H7 (cell line): ENCODE data around the gene PANX3. TPM values are rescaled to one million over a fixed set of nuclear protein-coding genes. Genes with fewer than 3 reads are reported as not detected.
A peak's percentile ranks its signal among the peaks of the same experiment; 100 is the strongest.

Source experiments
- DNase-seq: peaks from one replicate; pipeline ENCODE4 v3.0.0; 2012
- H3K27me3 ChIP-seq: 2 replicates; pipeline ENCODE4 v1.6.0; 2011; ENCODE audit warnings: mild to moderate bottlenecking, low read length; ENCODE audit not compliant: control insufficient read depth, insufficient read depth
- H3K36me3 ChIP-seq: replicated peaks from 2 replicates; pipeline ENCODE4 v1.5.1; 2011; ENCODE audit warnings: low read length; ENCODE audit not compliant: control insufficient read depth, insufficient read depth
- H3K4me3 ChIP-seq: 2 replicates; pipeline ENCODE4 v1.5.1; 2011; ENCODE audit warnings: low read depth, mild to moderate bottlenecking, control low read depth, low read length, moderate library complexity; ENCODE audit not compliant: insufficient read depth
- total RNA-seq: library from RNA; depleted of rRNA; stranded (reverse); fragments of >200 nt; shearing (Covaris generic); gene quantifications from 2 replicates; pipeline ENCODE4 v1.2.3, GENCODE V29; 2014

Gene PANX3
- total RNA-seq, 1 experiment from 2014 or later, result not detected

DNA sequence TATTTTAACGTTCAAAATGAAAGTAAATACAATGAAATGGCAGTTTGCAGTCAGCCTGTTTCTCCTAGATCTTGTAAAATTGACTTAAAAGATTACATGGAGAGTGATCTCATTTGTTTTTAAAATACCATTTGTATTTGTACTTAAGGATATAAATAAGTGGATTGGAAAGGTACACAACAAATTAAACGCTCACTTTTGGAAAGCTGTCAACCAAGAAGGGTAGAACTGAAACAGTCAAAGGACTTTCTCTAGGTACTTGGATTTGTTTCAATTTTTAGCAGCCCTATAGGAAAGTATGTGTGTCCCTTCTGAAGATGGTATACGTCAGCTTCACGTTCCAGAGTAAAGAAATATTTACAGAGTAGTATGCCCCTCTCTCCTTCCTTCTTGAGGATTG, 18.7 kb downstream of the PANX3 start:
- DNase-seq, result no peak
- Histone ChIP-seq H3K4me3 (no peak overlapping the region), H3K36me3 (peaks cover 31% of the 10 kb centered on the region), H3K27me3 (no peaks in the 10 kb centered on the region)

GRCh38 chr11:124633355-124633754, 22.1 kb downstream of the PANX3 start:
- no peak overlapping the region for H3K4me3 ChIP-seq
- DNase-seq, result no peak
- no peaks in the 10 kb centered on the region for H3K27me3 ChIP-seq
- H3K36me3 ChIP-seq, result peaks cover 16% of the 10 kb centered on the region

DNA sequence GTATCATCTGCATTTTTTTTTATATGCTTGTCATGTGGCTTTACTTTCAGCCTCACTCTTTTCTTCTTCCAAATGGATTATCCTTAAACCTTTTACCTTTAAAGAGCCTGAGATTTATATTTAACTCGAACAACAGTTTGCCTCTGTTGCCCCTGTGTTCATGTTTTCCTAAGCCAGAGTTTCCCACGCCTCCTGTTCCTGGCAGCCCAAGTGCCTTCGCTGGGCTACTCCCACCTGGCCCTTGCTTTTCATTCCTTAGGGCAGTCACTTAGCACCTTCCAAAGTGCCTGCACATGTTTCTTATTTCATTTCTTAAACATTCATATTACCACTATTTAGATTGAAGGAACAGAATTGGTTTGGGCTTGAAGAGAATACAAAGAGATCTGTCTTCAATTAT, 24.7 kb downstream of the PANX3 start:
- DNase-seq, result no peak
- Histone ChIP-seq H3K4me3 (no peak overlapping the region), H3K36me3 (peaks cover 9% of the 10 kb centered on the region), H3K27me3 (no peaks in the 10 kb centered on the region)

- no peaks in the 10 kb centered on the region for H3K27me3 ChIP-seq
- no peaks in the 10 kb centered on the region for H3K36me3 ChIP-seq
- no peak overlapping the region for H3K4me3 ChIP-seq
- DNase-seq, result no peak
Measured at GRCh38 chr11:124638500-124638899, 27.3 kb downstream of the PANX3 start.

DNA sequence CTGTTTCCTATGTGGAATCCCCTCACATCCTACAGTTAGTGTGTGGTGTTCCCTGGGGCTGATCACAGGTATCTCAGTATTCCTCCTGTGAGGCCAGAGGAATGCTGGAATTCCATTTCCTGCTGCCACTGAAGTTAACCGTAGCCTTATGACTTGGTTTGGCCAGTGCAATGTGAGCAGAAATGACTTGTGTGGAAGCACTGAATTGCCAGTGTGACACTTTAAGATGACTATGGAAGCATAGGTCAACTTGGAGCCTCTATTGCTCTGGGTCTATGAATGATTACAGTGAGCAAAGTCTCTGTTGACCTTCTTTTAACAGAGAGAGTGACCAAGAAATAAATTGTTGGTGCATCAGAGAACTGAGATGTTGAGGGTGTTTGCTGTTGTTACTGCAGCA, 28.0 kb downstream of the PANX3 start:
- no peaks in the 10 kb centered on the region for H3K36me3 ChIP-seq

DNA sequence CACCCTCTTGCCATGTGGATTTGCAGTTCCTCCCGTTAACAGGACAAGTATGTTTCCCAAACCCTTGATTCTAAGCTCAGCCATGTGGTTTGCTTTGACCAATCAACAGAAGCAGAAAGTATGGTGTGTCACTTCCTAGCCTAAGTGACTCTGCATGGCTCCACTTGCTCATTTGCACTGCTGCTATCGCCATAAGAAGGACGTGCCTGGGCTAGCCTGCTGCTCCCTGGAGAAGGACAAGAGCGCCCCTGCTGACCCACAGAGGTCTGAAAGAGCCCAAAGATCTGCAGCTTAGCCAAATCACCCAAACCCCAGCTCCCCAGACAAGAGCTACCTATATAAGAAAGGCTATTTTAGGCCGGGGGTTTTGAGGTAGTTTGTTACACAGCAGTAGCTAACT, 29.4 kb downstream of the PANX3 start:
- Histone ChIP-seq H3K27me3 (no peaks in the 10 kb centered on the region), H3K36me3 (no peaks in the 10 kb centered on the region), H3K4me3 (no peak overlapping the region)
- DNase-seq, result no peak

More for the DNA sequence above, 28.0 kb downstream of the PANX3 start:
- Histone ChIP-seq H3K4me3 (no peak overlapping the region), H3K27me3 (no peaks in the 10 kb centered on the region)
- no peak for DNase-seq

DNA sequence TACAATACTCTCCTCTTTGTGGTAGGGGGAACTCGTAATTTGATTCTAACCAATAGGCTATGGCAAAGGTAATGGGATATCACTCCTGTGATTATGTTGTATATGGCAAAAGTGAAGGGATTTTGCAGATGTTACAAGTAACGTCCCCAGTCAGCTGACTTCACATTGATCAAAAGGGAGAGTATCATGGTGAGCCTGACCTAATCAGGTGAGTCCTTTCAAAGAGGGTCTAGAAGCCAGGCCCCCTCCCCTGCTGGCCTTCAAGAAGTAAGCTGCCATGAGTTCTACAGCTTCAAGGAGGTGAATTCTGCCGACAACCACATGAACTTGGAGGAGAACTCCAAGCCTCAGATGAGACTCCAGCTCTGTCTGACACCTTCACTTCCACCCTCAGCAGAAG, 31.4 kb downstream of the PANX3 start:
- DNase-seq, result no peak
- H3K36me3 ChIP-seq, result no peaks in the 10 kb centered on the region
- H3K27me3 ChIP-seq, result no peaks in the 10 kb centered on the region; the same call in 1 of the 2 replicates
- no peak overlapping the region for H3K4me3 ChIP-seq

DNA sequence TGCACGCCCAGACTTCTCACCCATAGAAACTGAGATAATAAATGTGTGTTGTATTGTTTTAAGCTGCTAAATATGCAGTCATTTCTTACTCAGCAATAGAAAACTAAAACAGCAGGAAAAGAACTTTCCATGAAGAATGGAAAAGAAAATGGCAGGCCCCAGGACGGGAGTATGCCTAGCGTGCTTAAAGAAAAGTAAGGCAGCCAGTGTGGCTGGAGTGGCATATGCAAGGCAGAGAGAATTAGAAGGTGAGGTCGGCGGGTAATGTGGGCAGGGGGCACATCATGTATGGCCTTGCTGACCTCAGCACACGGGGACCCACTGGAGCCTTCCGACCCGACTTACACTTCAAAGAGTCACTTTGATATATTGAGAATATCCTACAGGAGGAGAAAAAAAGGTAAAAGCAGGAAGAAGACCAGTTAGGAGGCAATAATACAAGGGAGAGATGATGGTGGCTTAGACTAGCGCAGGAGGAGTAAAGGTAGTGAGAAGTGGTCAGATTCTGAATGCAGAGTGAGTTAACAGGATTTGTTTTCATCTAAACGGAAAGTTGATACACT, 31.9 kb downstream of the PANX3 start:
- no peaks in the 10 kb centered on the region for H3K36me3 ChIP-seq
- DNase-seq, result no peak
- no peaks in the 10 kb centered on the region; the same call in 1 of the 2 replicates for H3K27me3 ChIP-seq
- no peak overlapping the region for H3K4me3 ChIP-seq

- DNase-seq, result no peak
- no peak overlapping the region for H3K4me3 ChIP-seq
- H3K27me3 ChIP-seq, result no peaks in the 10 kb centered on the region; the same call in 1 of the 2 replicates
- H3K36me3 ChIP-seq, result no peaks in the 10 kb centered on the region
Measured at GRCh38 chr11:124643605-124644425, 32.6 kb downstream of the PANX3 start.

- no peak overlapping the region for H3K4me3 ChIP-seq
- peak; percentile 61 for DNase-seq
Measured at GRCh38 chr11:124644426-124645280, 33.4 kb downstream of the PANX3 start.

GRCh38 chr11:124646148-124646547, 34.9 kb downstream of the PANX3 start:
- no peak for DNase-seq
- Histone ChIP-seq H3K36me3 (no peaks in the 10 kb centered on the region), H3K4me3 (no peak overlapping the region), H3K27me3 (peaks cover 1% of the 10 kb centered on the region; the same call in 1 of the 2 replicates)

More at GRCh38 chr11:124644426-124645280, 33.4 kb downstream of the PANX3 start:
- Histone ChIP-seq H3K36me3 (no peaks in the 10 kb centered on the region), H3K27me3 (peaks cover 1% of the 10 kb centered on the region; the same call in 1 of the 2 replicates)

- Histone ChIP-seq H3K36me3 (no peaks in the 10 kb centered on the region), H3K27me3 (peaks cover 1% of the 10 kb centered on the region; the same call in 1 of the 2 replicates), H3K4me3 (no peak overlapping the region)
- DNase-seq, result no peak
Measured at GRCh38 chr11:124648610-124649009, 37.4 kb downstream of the PANX3 start.

DNA sequence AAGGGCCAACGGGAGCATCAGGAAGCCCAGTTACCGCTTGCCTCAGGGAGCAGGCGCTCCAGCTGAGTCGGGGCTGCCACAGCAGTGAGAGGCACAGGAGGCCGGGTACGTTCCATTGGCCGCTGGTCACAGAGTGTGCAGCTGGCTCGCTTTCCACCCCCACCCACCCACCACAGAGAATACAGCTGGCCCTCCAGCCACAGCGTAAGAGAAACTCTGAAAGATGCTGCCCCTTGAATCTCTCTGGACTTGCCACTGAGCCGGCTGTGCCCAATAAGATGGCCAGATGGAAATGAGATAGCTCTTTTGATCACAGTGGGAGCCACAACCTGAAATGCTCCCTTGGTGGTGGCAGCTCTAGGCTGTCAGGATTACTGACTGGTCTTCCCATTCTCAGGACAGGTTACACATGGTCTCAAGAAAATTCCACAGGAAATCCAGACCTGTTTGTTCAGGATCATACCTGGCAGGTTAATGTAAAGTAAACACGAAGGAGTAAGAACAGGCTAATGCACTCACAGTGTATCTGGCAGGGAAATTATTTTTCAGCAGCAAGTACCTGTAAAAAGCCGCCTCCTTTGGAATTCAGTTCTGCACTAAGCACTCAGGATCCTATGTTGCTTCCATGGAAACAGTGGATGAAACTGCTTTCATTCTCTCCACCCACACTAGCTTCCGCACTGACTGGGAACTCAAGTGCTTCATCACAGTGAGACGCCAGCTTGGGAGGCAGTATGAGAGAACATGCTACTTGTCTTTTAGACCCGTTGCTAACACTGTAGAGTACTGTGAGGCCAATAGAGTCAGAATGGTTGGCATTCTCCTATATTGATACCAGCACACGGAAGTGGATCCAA, 45.8 kb downstream of the PANX3 start:
- Histone ChIP-seq H3K36me3 (no peaks in the 10 kb centered on the region), H3K27me3 (no peaks in the 10 kb centered on the region), H3K4me3 (no peak overlapping the region)
- DNase-seq, result peak; percentile 52

- DNase-seq, result no peak
- Histone ChIP-seq H3K36me3 (no peaks in the 10 kb centered on the region), H3K27me3 (no peaks in the 10 kb centered on the region), H3K4me3 (no peak overlapping the region)
Measured at GRCh38 chr11:124657904-124658303, 46.7 kb downstream of the PANX3 start.
